Coronary artery (tissue), 2 donors: ENCODE measurements around the gene CCDC126.

Experiments
- DNase-seq: peaks from one replicate; pipeline ENCODE4 v3.0.0-alpha.2; 2017; ENCODE audit warnings: low spot score
- H3K27ac ChIP-seq, 2 donors: fragments of 200-600 bp; sonication (generic); one replicate each; pipeline ENCODE4 v1.5.1; 2016 to 2019
- H3K4me3 ChIP-seq: fragments of 200-600 bp; sonication (generic); 2 replicates; pipeline ENCODE4 v1.5.1; 2016; ENCODE audit warnings: mild to moderate bottlenecking, moderate library complexity
- TF ChIP-seq, protein P1 (sequence below): fragments of 200-600 bp; sonication (generic); IDR thresholded peaks from one replicate; pipeline ENCODE4 v1.5.1; 2019; ENCODE audit warnings: antibody characterized with exemption

CCDC126 gene

DNA sequence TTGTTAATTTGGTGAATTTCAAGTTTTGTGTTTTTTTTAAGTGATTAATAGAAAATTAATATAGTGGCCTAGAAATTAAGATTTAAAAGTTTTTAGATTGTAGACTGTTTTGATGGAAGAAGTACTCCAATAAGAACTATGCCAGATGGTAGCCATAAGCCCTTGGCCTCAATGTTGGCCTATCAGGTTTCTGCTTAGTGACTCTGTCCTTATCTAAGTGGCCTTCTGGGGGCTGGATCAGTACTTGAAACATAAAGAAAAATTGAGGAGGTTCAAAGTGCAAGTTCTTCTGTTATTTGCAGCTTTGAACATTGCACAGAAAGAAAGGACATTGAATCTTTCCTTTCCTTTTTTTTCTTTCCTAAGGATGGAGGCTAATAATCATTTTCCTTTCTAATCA, 9.9 kb downstream of the CCDC126 start:
- Histone ChIP-seq H3K4me3 (no peak overlapping the region), H3K27ac (no peak overlapping the region)
- DNase-seq: no peak
- TF ChIP-seq, protein P1, sequence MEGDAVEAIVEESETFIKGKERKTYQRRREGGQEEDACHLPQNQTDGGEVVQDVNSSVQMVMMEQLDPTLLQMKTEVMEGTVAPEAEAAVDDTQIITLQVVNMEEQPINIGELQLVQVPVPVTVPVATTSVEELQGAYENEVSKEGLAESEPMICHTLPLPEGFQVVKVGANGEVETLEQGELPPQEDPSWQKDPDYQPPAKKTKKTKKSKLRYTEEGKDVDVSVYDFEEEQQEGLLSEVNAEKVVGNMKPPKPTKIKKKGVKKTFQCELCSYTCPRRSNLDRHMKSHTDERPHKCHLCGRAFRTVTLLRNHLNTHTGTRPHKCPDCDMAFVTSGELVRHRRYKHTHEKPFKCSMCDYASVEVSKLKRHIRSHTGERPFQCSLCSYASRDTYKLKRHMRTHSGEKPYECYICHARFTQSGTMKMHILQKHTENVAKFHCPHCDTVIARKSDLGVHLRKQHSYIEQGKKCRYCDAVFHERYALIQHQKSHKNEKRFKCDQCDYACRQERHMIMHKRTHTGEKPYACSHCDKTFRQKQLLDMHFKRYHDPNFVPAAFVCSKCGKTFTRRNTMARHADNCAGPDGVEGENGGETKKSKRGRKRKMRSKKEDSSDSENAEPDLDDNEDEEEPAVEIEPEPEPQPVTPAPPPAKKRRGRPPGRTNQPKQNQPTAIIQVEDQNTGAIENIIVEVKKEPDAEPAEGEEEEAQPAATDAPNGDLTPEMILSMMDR: no peak

GRCh38 chr7:23607866-23608265, 10.7 kb downstream of the CCDC126 start:
- TF ChIP-seq, protein P1: no peak
- DNase-seq: no peak
- Histone ChIP-seq H3K4me3 (no peak overlapping the region), H3K27ac (no peak overlapping the region)

- H3K4me3 ChIP-seq: no peak overlapping the region
- H3K27ac ChIP-seq: no peak overlapping the region
- DNase-seq: no peak
- TF ChIP-seq, protein P1: no peak
These were observed 18.1 kb downstream of the CCDC126 start for GRCh38 chr7:23615331-23615730.

GRCh38 chr7:23616593-23616992, 19.4 kb downstream of the CCDC126 start:
- TF ChIP-seq, protein P1: no peak
- Histone ChIP-seq H3K27ac (no peak overlapping the region), H3K4me3 (no peak overlapping the region)
- DNase-seq: no peak

DNA sequence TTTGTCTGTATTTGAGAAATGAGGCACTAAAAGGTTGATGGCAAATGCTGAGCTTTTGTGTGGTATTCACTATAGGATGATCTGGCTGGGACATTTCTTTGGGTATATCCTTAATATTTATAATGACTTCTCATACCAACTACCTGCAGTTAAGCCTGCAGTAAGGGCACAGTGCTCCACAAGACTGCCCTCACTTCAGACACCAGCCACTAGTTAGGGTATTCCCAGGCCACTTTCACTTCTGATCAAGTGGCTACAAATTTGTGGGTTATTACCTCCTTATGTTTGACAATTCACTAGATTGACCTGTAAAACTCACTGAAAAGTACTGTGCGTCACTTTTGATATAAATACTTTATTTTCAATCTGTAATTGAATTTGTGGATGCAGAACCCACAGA, 20.3 kb downstream of the CCDC126 start:
- DNase-seq: no peak
- no peak overlapping the region for H3K27ac ChIP-seq
- H3K4me3 ChIP-seq: no peak overlapping the region
- TF ChIP-seq, protein P1: no peak

GRCh38 chr7:23618241-23618640, 21.1 kb downstream of the CCDC126 start:
- Histone ChIP-seq H3K4me3 (no peak overlapping the region), H3K27ac (no peak overlapping the region)
- no peak for DNase-seq
- TF ChIP-seq, protein P1: no peak

DNA sequence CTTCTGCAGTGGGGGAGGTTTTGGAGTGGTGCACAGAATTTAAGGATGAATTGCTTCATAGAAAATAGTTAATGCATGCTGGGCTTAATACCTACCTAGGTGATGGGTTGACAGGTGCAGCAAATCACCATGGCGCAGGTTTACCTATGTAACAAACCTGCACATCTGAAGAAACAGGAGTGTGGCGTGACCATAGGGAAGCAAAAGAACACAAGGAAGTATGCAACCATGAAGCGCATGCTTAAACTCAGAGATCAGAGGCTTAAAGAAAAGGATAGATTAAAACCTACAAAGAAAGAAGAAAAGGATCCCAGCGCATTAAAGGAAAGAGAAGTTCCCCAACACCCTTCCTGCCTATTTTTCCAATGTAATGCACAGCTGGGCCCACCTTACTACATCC, 22.0 kb downstream of the CCDC126 start:
- H3K4me3 ChIP-seq: no peak overlapping the region
- no peak overlapping the region for H3K27ac ChIP-seq
- no peak for DNase-seq
- TF ChIP-seq, protein P1: no peak
